CD14-positive monocyte (primary cell): Measurements from ENCODE around the gene NKG7. TPM values are rescaled to one million over a fixed set of nuclear protein-coding genes. Genes with fewer than 3 reads are reported as not detected.

Experiments used
- DNase-seq, 3 donors: peaks; one replicate each; pipeline ENCODE4 v3.0.0-alpha.2; 2011 to 2022
- H2AFZ ChIP-seq: 2 replicates; pipeline ENCODE4 v1.6.0; 2012; ENCODE audit warnings: mild to moderate bottlenecking, low read depth, low read length, inconsistent platforms; ENCODE audit not compliant: insufficient read depth, poor library complexity, severe bottlenecking
- H3K27ac ChIP-seq, 2 donors: 1 replicate in 1 of 2; 2 replicates in 1 of 2; pipeline ENCODE4 v1.5.1; 2012 to 2013; ENCODE audit warnings: low read length in 2 of 2, control low read depth in 1 of 2, inconsistent platforms in 1 of 2, low read depth in 1 of 2, mild to moderate bottlenecking in 1 of 2
- H3K27me3 ChIP-seq, 2 donors: one replicate each; pipeline versions ENCODE4 v1.6.0 to v1.6.1; 2011 to 2013; ENCODE audit warnings: low read length in 2 of 2; ENCODE audit not compliant: control insufficient read depth in 2 of 2, insufficient read depth in 2 of 2
- H3K36me3 ChIP-seq, 2 donors: replicated peaks in 1 of 2; 1 replicate in 1 of 2; 2 replicates in 1 of 2; pipeline versions ENCODE4 v1.5.1 to v1.6.1; 2012 to 2013; ENCODE audit warnings: low read length in 2 of 2, control low read depth in 1 of 2, inconsistent platforms in 1 of 2, mild to moderate bottlenecking in 1 of 2; ENCODE audit not compliant: insufficient read depth in 2 of 2, control insufficient read depth in 1 of 2
- H3K4me1 ChIP-seq, 2 donors: 1 replicate in 1 of 2; 2 replicates in 1 of 2; pipeline versions ENCODE4 v1.5.1 to v1.6.1; 2012 to 2013; ENCODE audit warnings: low read length in 2 of 2, control low read depth in 1 of 2, inconsistent platforms in 1 of 2, mild to moderate bottlenecking in 1 of 2, moderate library complexity in 1 of 2; ENCODE audit not compliant: insufficient read depth in 2 of 2, control insufficient read depth in 1 of 2
- H3K4me2 ChIP-seq: replicated peaks from 2 replicates; pipeline ENCODE3; 2012; ENCODE audit warnings: low read length, moderate library complexity, mild to moderate bottlenecking; ENCODE audit not compliant: poor library complexity, severe bottlenecking; ENCODE audit errors: extremely low read depth
- H3K4me3 ChIP-seq, 3 experiments: fragments of 200-600 bp in 1 of 3; sonication (generic) in 1 of 3; replicated peaks in 1 of 3; 1 replicate in 2 of 3; 2 replicates in 1 of 3; pipeline ENCODE4 v1.5.1; 2011 to 2013; ENCODE audit warnings: low read length in 3 of 3, mild to moderate bottlenecking in 3 of 3, control low read depth in 2 of 3, low read depth in 2 of 3, inconsistent platforms in 1 of 3, moderate library complexity in 1 of 3
- H3K79me2 ChIP-seq: 2 replicates; pipeline ENCODE4 v1.6.0; 2012; ENCODE audit warnings: mild to moderate bottlenecking, control low read depth, inconsistent platforms, low read length, moderate library complexity; ENCODE audit not compliant: insufficient read depth
- H3K9ac ChIP-seq: 2 replicates; pipeline ENCODE4 v1.6.0; 2017; ENCODE audit warnings: low read length, mild to moderate bottlenecking; ENCODE audit not compliant: insufficient read depth, poor library complexity, severe bottlenecking
- H3K9me3 ChIP-seq, 2 donors: replicated peaks in 1 of 2; 1 replicate in 1 of 2; 2 replicates in 1 of 2; pipeline versions ENCODE4 v1.5.1 to v1.6.1; 2012 to 2013; ENCODE audit warnings: low read length in 2 of 2, control low read depth in 1 of 2; ENCODE audit not compliant: control insufficient read depth in 1 of 2, insufficient read depth in 1 of 2
- H4K20me1 ChIP-seq: 2 replicates; pipeline ENCODE4 v1.6.0; 2012; ENCODE audit warnings: mild to moderate bottlenecking, low read length, control low read depth, moderate library complexity; ENCODE audit not compliant: insufficient read depth
- H3K27ac Mint-ChIP-seq, 7 donors: one replicate each; pipeline ENCODE4 v1.8.0; 2020; ENCODE audit warnings: mild to moderate bottlenecking in 7 of 7, mixed read lengths in 7 of 7, moderate library complexity in 6 of 7, inconsistent platforms in 2 of 7
- H3K27me3 Mint-ChIP-seq, 3 donors: one replicate each; pipeline ENCODE4 v1.8.0; 2021 to 2022; ENCODE audit warnings: low read depth in 3 of 3, mild to moderate bottlenecking in 3 of 3, mixed read lengths in 3 of 3, moderate library complexity in 3 of 3, inconsistent platforms in 1 of 3
- H3K36me3 Mint-ChIP-seq, 2 donors: one replicate each; pipeline ENCODE4 v1.8.0; 2020; ENCODE audit warnings: mixed read lengths in 2 of 2, inconsistent platforms in 1 of 2, mild to moderate bottlenecking in 1 of 2
- H3K4me1 Mint-ChIP-seq: one replicate; pipeline ENCODE4 v1.8.0; 2020; ENCODE audit warnings: mild to moderate bottlenecking, mixed read lengths
- H3K4me3 Mint-ChIP-seq, 2 donors: one replicate each; pipeline ENCODE4 v1.8.0; 2020; ENCODE audit warnings: mild to moderate bottlenecking in 2 of 2, mixed read lengths in 2 of 2, moderate library complexity in 1 of 2
- H3K9me3 Mint-ChIP-seq, 7 donors: one replicate each; pipeline ENCODE4 v1.8.0; 2020 to 2022; ENCODE audit warnings: mixed read lengths in 7 of 7, mild to moderate bottlenecking in 6 of 7, moderate library complexity in 6 of 7, inconsistent platforms in 2 of 7
- WGBS: methylation state at CpG from one replicate; pipeline ENCODE4 v1.1.5; 2013; ENCODE audit warnings: missing lambda C conversion rate; ENCODE audit not compliant: insufficient coverage; 5-methylcytosine and 5-hydroxymethylcytosine counted together
- intact Hi-C, 2 donors: fragments of 100-400 bp; cut with micrococcal nuclease; formaldehyde crosslinking; loops; one replicate each; pipeline versions ENCODE4 v1.15.0 to v1.15.1; 2023
- polyA plus RNA-seq, 3 donors: library from polyadenylated mRNA; depleted of rRNA in 1 of 3; unstranded in 2 of 3; stranded (reverse) in 1 of 3; fragments of 300-500 nt in 2 of 3; fragments of >200 nt in 1 of 3; fragmentation: Illumina TruSeq in 2 of 3; gene quantifications; 1 replicate in 2 of 3; 2 replicates in 1 of 3; pipeline ENCODE4 v1.2.3, GENCODE V29; 2012 to 2021
- TF ChIP-seq, protein P1 (sequence below): fragments of 200-600 bp; IDR thresholded peaks from one replicate; pipeline ENCODE4 v1.8.0; 2022; ENCODE audit warnings: antibody characterized with exemption, mild to moderate bottlenecking

Gene NKG7
- polyA plus RNA-seq, 3 donors: 11.1 to 19.9 (median 16.4) TPM

DNA sequence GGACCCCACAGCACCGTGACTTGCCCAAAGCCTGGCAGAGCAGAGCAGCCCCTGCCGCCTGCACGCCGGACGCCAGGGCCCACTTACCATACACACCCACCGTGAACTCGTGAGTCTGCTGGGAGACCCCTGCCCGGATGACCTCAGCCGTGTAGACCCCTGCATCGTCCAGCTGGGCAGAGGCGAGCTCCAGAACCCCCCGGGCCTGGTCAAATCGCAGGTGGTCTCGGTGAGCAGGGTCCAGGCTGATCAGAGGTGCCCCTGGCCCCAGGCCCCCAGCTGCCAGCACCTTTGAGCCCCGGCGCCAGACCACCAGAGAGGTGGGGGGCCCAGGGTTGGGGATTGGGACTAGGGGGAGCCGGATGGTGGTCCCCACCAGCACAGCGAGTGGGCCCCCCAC is 31.4 kb downstream of the NKG7 start:
- Histone ChIP-seq H3K9ac (no peak overlapping the region), H3K4me3 (no peak overlapping the region), H3K4me1 (peaks cover 19 to 23% of the 10 kb centered on the region in 2 donors), H3K27ac (no peak overlapping the region), H3K36me3 (peaks cover 13 to 17% of the 10 kb centered on the region in 2 donors), H3K79me2 (no peaks in the 10 kb centered on the region), H2AFZ (no peak overlapping the region), H3K4me2 (no peak overlapping the region), H3K27me3 (peaks cover 0 to 12% of the 10 kb centered on the region in 2 donors), H3K9me3 (no peaks in the 10 kb centered on the region), H4K20me1 (no peaks in the 10 kb centered on the region)
- TF ChIP-seq, protein P1, sequence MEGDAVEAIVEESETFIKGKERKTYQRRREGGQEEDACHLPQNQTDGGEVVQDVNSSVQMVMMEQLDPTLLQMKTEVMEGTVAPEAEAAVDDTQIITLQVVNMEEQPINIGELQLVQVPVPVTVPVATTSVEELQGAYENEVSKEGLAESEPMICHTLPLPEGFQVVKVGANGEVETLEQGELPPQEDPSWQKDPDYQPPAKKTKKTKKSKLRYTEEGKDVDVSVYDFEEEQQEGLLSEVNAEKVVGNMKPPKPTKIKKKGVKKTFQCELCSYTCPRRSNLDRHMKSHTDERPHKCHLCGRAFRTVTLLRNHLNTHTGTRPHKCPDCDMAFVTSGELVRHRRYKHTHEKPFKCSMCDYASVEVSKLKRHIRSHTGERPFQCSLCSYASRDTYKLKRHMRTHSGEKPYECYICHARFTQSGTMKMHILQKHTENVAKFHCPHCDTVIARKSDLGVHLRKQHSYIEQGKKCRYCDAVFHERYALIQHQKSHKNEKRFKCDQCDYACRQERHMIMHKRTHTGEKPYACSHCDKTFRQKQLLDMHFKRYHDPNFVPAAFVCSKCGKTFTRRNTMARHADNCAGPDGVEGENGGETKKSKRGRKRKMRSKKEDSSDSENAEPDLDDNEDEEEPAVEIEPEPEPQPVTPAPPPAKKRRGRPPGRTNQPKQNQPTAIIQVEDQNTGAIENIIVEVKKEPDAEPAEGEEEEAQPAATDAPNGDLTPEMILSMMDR: no peak
- Mint-ChIP-seq H3K9me3 (peaks cover 0 to 4% (median 0%) of the 10 kb centered on the region in 7 donors), H3K4me3 (peak overlapping the region; percentile 55 to 77), H3K4me1 (peaks cover 18% of the 10 kb centered on the region), H3K27ac (peak overlapping the region in 1 of 7 donors; percentile 46), H3K36me3 (peaks cover 11 to 17% of the 10 kb centered on the region in 2 donors), H3K27me3 (peaks cover 22 to 25% (median 23%) of the 10 kb centered on the region in 3 donors)
- 97% methylated on average over 18 of the region's 18 CpGs for WGBS
- intact Hi-C loops: no loop called here
- DNase-seq: no peak

DNA sequence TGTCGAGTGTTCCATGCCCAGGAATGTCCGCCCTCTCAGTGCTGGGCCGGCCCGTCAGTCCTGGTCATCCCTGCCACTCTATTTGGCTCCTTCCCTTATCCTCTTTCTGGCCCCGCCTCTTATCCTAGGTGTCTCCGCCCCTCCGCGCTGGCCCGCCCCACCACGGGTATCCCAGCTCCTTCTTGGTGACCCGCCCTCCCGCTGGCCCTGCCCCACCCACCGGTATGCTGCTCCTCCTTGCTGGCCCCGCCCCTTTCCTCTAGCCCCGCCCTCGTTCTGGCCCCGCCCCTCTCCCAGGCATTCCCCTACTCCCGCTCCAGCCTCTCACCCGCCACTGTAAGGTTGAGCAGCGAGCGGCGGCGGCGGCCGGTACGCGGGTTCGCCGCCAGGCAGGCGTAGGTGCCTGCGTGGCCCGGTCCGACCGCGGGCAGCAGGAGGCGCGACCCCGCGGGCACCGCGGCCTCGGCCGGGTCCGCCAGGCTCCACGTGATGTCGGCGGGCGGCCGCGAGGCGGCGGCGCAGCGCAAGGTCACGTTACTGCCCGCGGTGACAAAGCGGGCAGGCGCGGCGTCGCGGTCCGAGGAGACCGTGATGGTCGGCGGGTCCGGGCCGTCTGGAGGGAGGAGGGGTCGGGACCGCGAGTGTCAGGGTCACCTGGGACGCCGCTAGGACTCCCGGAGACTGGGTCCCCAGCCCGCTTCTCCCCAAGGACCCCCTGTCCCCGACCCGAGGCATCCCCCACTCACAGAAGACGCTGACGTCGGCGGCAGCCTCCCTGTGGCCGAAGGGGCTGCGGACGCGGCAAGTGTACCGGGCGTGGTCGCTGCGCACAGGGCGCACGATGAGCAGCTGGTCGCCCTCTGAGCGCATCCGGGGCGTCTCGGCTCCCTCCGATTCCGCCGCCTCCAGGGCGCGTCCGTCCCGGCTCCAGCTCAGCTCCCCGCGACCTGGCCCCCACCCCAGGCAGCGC is 32.5 kb downstream of the NKG7 start:
- WGBS: 2% methylated on average over 105 of the region's 107 CpGs
- H3K4me1 Mint-ChIP-seq: peaks cover 18% of the 10 kb centered on the region
- H3K79me2 ChIP-seq: no peaks in the 10 kb centered on the region
- peak overlapping the region; percentile 87 for H2AFZ ChIP-seq
- peaks cover 4 to 6% of the 10 kb centered on the region in 2 donors for H3K36me3 ChIP-seq
- H3K9ac ChIP-seq: peak overlapping the region; percentile 60
- peaks cover 6 to 11% of the 10 kb centered on the region in 2 donors for H3K36me3 Mint-ChIP-seq
- DNase-seq: peak; percentile 91 to 97 (median 96)
- H3K9me3 ChIP-seq: no peaks in the 10 kb centered on the region
- H3K9me3 Mint-ChIP-seq: peaks cover 0 to 4% (median 0%) of the 10 kb centered on the region in 7 donors
- peak overlapping the region; percentile 85 for H3K4me2 ChIP-seq
- intact Hi-C loops: loop anchor here (1.0 to 5.0 kb wide), 4 partner anchors 25 to 317 kb away; no protein-coding TSS in a partner anchor
- peaks cover 22 to 25% (median 23%) of the 10 kb centered on the region in 3 donors for H3K27me3 Mint-ChIP-seq
- H3K4me3 Mint-ChIP-seq: peak overlapping the region; percentile 89 to 97
- H3K27ac Mint-ChIP-seq: peak overlapping the region; percentile 78 to 96 (median 90)
- peak overlapping the region; percentile 40 to 86 (median 55) for H3K4me3 ChIP-seq
- H3K27me3 ChIP-seq: peaks cover 0 to 12% of the 10 kb centered on the region in 2 donors
- peak overlapping the region in 1 of 2 donors; percentile 57 for H3K27ac ChIP-seq
- peaks cover 19 to 23% of the 10 kb centered on the region in 2 donors for H3K4me1 ChIP-seq
- H4K20me1 ChIP-seq: no peaks in the 10 kb centered on the region
- TF ChIP-seq, protein P1: peak; percentile 15
